CD4-positive, alpha-beta T cell treated with Interleukin-15 for 4 hours (primary cell): Measurements from ENCODE around the gene HTT.

Experiments
- DNase-seq: peaks from one replicate; pipeline ENCODE4 v3.0.0-alpha.2; 2020; ENCODE audit warnings: low spot score

Gene HTT

DNA sequence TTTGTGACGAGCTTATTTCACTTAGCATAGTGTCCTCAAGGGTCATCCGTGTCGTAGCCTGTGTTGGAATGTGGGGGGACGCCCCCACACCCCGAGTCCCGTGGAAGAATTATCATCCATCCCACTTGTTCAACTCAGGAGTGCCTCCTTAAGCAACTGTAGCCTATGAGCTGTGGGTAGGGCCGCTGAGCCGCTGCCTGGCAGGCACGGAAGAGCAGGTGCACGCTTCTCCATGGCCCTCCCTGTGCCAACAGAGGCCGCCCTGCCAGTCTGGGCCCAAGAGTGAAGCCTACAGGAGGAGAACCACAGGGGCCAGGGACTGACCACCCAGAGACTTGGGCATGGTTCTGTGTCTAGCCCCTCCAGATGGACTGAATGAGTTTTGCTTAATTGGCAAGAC, 216.0 kb downstream of the HTT start:
- DNase-seq, result no peak

- DNase-seq, result no peak
Observed at GRCh38 chr4:3290889-3291321, 216.4 kb downstream of the HTT start.

GRCh38 chr4:3291411-3291968, 217.0 kb downstream of the HTT start:
- DNase-seq, result no peak

DNA sequence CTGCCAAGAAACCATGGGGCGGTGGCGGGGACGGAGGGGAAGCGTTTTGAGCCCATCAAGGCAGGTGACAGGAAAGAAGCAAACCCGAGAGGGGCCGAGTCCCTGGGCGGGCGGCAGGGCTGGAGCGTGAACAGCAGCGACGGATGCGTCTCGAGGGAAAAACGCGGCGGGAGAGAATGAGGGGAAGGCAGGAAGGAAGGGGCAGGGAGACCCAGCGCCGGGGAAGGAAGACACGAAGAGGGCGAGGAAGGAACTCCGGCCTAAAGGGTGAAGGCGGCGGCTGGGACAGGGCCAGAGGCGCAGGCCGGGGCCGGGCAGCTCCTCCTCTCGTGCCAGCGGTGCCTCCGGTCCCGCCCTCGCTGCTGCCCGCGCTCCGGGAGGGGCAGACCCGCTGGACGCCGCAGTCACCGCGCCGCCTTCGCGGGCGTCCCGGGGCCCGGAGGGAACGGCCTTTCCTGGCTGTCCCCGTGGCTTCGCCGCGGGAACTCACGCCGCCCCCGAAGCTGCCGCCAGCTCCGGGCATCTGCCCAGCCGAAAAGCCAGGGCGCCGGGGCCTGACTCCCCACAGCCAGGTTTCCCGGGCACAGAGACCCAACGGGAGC, 217.6 kb downstream of the HTT start:
- DNase-seq, result no peak

GRCh38 chr4:3292571-3293400, 218.3 kb downstream of the HTT start, which contains the start of gene RGS12:
RGS12 (plus strand) TSS chr4:3293021; CDS start chr4:3316171, 23,150 bp downstream.
- peak; percentile 86 for DNase-seq
